GM19351 (cell line): ENCODE results near the gene DDA1.
"Not testable (repeated sequence)": the region's sequence is repeated elsewhere in the genome, so short reads cannot be mapped to it uniquely, and the experiment has no call there.

ENCODE experiments used
- ATAC-seq: cut with Tn5 transposase; IDR thresholded peaks from one replicate; pipeline ENCODE4 v1.9.1; 2021; ENCODE audit warnings: mild to moderate bottlenecking, moderate library complexity; ENCODE audit not compliant: unreplicated experiment

DDA1 gene

GRCh38 chr19:17309198-17309964 lies at the start of gene DDA1:
Gene DDA1, plus strand, starts transcription at chr19:17309563. Its CDS starts 92 bp downstream, at chr19:17309655.
- ATAC-seq, result peak; percentile 62

GRCh38 chr19:17259934-17260333 lies 49.4 kb upstream of the DDA1 start:
- no peak for ATAC-seq

- peak; percentile 79 for ATAC-seq
Measured at GRCh38 chr19:17260842-17261325, 48.5 kb upstream of the DDA1 start.

- ATAC-seq, result no peak
Measured at GRCh38 chr19:17262557-17262956, 46.8 kb upstream of the DDA1 start.

- ATAC-seq, result no peak
Measured at GRCh38 chr19:17263712-17264640, 45.4 kb upstream of the DDA1 start.

GRCh38 chr19:17264641-17264979 lies 44.8 kb upstream of the DDA1 start, which contains the start of gene USHBP1:
Gene USHBP1, minus strand, starts transcription at chr19:17264745. Its CDS starts 446 bp downstream, at chr19:17264299.
- no peak for ATAC-seq

GRCh38 chr19:17266026-17266425 lies 43.3 kb upstream of the DDA1 start:
- no peak for ATAC-seq

- peak; percentile 35 for ATAC-seq
Measured at GRCh38 chr19:17266589-17266974, 42.8 kb upstream of the DDA1 start.

- peak; percentile 79 for ATAC-seq
Measured at GRCh38 chr19:17266975-17267788, 42.2 kb upstream of the DDA1 start, which contains the start of gene BABAM1. Gene BABAM1, plus strand, starts transcription at chr19:17267443. Its CDS starts 1,364 bp downstream, at chr19:17268807.

- ATAC-seq, result no peak
Measured at GRCh38 chr19:17268754-17269153, 40.6 kb upstream of the DDA1 start.

GRCh38 chr19:17274892-17275291 lies 34.5 kb upstream of the DDA1 start:
- not testable (repeated sequence) for ATAC-seq

- no peak for ATAC-seq
Measured at GRCh38 chr19:17275441-17276175, 33.8 kb upstream of the DDA1 start.

GRCh38 chr19:17279436-17279835 lies 29.9 kb upstream of the DDA1 start:
- no peak for ATAC-seq

GRCh38 chr19:17281391-17282304 lies 27.7 kb upstream of the DDA1 start, which contains the start of gene ANKLE1:
Gene ANKLE1, plus strand, starts transcription at chr19:17281901. Its CDS starts 20 bp downstream, at chr19:17281921.
- ATAC-seq, result no peak

GRCh38 chr19:17282488-17283125 lies 26.8 kb upstream of the DDA1 start:
- ATAC-seq, result peak; percentile 40

- no peak for ATAC-seq
Measured at GRCh38 chr19:17283504-17283996, 25.8 kb upstream of the DDA1 start.

- ATAC-seq, result no peak
Measured at GRCh38 chr19:17285415-17286135, 23.8 kb upstream of the DDA1 start.
